HG03439 (cell line): ENCODE measurements around the gene GLTP.

ENCODE experiments used
- ATAC-seq: cut with Tn5 transposase; IDR thresholded peaks from one replicate; pipeline ENCODE4 v1.9.1; 2021; ENCODE audit warnings: mild to moderate bottlenecking, moderate library complexity; ENCODE audit not compliant: unreplicated experiment

GLTP gene

GRCh38 chr12:109822951-109823411 lies 57.4 kb downstream of the GLTP start:
- no peak for ATAC-seq

DNA sequence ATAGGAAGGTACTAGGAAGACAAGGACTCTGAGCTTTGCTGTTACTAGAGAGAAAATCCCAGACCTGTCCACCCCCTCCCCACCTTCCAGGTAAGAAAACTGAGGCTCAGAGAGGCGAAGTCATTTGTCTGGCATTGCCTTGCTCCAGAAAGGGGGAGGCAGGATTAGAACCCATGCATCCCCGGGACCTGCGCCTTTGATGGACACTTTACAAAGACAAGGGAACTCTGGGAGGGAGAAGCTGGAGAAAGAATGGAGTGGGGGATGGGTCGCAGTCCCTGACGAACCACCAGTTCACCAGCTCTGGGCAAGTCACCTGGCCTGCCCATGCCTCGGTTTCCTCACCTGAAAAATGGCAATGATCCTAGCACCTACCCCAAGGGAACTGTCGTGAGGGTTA lies 57.9 kb downstream of the GLTP start:
- no peak for ATAC-seq

GRCh38 chr12:109821968-109822367 lies 58.4 kb downstream of the GLTP start:
- no peak for ATAC-seq

DNA sequence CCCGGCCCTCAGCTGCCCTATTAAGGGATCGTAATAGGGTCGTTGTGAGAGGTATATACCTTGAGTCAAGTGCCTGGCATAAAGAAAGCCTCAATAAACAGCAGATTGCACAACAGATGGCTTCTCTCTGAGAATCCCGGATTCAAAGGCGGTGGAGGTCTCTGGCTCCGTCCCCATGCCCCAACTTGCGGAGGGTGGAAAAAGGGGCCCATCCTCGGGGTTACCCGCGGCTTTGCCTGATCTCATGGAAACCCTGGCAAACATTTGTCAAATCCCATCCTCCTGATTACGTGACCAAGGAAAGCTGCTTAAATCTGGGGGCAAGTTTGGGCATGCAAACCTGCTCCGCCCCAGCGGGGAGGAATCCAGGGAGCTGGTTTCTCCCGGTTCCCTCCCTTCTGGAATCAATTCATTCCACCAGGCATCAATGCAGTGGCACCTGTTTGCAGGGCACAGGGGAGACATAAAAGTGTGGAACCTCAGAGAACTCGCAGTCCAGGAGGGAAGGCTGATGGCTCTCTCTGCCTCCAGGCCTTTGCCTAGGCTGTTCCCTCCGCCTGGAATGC lies 59.4 kb downstream of the GLTP start:
- ATAC-seq, result no peak

DNA sequence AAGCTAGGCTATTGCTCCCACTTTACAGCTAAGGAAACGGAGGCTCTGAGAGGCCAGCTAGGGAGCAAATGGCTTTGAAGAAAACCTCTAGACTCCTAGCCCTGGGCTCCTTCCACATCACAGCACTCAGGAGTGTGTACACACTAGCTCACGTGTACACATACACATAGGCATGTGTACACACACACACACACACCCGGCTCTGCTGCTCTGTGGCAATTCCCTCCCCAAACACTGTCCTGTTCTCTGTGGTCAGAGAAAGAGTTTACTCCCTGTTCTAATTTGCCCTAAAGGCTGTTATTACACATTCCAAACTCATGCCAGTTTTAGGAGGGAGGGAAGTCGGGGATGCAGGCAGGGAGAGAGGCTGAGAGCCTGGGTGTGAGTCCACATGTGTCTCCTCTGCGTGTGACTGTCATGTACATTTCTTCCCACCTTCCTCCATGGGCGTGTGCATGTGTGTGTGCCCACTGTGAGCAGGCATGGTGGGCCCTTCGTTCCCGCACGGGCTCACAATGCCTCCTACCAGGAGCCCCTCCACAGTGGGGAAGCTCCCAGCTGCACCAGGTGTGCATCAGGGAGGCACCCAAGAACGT lies 61.3 kb downstream of the GLTP start:
- no peak for ATAC-seq

DNA sequence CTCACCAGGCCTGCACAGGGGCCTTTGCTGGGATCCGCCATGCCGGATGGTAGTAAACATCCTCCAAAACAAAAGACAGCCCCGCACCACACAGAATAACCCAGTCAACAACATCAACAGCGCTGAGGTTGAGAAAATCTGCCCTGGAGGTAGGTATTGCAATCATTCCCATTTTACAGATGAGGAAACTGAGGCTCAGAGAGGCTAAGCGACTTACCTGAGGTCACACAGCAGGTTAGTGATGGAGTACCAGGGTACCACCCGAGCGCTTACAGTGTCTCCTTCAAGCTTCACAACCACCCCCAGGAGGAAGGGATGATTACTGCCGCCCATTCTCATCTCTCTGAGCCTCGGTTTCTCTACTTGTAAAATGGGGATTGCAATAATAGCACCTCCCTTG lies 62.1 kb downstream of the GLTP start:
- ATAC-seq, result no peak

GRCh38 chr12:109817627-109818231 lies 62.6 kb downstream of the GLTP start:
- no peak for ATAC-seq

DNA sequence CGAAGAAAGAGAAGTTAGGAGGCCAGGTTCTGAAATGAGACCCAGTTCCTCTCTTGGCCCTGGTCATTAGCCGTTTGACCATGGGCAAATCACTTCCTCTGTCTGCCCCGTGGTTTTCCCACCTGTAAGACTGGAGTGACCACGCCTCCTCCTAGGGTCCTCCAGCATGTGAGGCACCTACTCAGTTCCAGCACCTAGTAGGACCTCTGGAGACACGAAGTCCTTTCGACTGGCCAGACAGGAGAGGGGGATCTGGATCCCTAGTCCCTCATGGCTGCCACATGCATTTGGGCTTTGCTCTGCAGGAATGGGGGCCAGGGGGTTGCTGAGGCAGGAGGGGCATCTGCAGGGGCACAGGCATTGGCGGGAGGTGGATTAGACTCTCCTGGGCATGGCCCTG lies 63.5 kb downstream of the GLTP start:
- ATAC-seq, result no peak

DNA sequence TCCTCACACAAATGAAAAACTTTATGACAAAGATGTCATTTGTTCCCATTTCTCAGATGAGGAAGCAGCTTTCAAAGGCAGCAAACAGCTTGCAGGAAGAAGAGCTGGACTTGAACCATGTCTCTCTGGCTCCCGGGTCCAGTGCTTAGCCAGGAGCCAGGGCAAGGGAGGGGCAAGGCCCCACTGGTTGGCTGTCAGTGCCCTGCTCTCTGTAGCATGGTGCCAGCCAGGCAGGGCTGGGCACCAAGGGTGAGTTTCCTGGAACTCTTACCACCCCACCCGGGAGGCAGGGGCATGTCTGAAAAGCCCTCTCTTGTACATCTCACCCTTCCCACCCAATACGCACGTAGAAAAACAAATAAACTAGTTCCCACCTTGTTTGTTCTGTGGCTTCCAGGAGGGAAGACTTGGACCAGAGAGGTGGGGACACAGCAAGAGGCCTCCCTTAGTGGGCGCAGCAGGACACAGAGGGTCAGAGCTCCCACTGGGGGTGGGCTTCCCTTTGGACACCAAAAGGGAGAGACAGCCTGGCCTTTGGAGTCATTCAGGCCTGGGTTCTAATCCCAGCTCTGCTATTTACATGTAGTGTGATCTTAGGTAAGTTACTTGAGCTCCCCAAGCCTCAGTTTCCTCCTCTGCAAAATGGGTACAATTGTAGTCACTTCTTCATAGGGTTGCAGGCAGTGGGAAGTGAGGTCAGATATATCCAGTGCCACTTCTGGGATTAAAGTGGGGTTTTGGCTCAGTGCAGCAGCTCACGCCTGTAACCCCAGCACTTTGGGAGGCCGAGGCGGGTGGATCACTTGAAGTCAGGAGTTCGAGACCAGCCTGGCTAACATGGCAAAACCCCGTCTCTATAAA lies 64.4 kb downstream of the GLTP start:
- no peak for ATAC-seq

DNA sequence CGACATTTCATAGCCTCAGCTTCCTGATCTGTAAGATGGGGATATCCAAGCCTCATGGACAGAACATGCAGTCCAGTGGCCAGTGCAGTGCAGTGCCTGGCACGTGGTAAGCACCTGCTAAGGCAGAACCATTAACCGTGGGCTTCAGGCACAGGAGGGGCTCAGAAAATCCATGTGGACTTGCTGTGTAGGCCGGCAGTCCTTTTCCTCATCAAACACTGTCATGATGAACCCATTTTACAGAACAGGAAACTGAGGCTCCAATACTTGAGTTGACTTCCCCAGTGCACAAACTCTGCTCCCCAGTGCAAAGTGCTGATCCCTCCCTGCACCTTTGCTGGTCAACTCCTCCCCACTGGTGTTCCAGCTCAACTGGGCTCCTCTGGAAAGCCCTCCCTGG lies 65.1 kb downstream of the GLTP start:
- ATAC-seq, result no peak

- no peak for ATAC-seq
Observed at GRCh38 chr12:109814600-109815150, 65.7 kb downstream of the GLTP start.

GRCh38 chr12:109813810-109814416 lies 66.4 kb downstream of the GLTP start:
- no peak for ATAC-seq

- no peak for ATAC-seq
Observed at GRCh38 chr12:109811624-109811995, 68.7 kb downstream of the GLTP start.

GRCh38 chr12:109810954-109811623 lies 69.3 kb downstream of the GLTP start:
- ATAC-seq, result no peak

DNA sequence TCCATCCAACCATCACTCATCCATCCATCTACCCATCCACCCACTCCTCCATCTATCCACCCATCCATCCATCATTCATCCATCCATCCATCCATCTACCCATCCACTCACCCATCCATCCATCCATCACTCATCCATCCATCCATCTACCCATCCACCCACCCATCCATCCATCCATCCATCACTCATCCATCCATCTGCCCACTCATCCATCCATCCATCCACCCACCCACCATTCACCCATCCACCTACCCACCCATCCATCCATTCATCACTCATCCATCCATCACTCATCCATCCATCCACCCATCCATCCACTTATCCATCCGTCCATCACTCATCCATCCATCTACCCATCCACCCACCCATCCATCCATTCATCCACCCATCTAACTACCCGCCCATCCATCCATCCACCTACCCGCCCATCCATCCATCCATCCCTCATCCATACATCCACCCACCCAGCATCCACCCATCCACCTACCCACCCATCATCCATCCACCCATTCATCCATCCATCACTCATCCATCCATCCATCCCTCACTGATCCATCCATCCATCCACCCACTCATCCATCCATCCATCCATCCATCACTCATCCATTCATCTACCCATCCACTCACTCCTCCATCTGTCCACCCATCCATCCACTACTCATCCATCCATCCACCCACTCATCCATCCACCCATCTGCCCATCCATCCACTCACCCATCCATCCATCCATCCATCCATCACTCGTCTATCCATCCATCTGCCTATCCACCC lies 71.3 kb downstream of the GLTP start:
- no peak for ATAC-seq

DNA sequence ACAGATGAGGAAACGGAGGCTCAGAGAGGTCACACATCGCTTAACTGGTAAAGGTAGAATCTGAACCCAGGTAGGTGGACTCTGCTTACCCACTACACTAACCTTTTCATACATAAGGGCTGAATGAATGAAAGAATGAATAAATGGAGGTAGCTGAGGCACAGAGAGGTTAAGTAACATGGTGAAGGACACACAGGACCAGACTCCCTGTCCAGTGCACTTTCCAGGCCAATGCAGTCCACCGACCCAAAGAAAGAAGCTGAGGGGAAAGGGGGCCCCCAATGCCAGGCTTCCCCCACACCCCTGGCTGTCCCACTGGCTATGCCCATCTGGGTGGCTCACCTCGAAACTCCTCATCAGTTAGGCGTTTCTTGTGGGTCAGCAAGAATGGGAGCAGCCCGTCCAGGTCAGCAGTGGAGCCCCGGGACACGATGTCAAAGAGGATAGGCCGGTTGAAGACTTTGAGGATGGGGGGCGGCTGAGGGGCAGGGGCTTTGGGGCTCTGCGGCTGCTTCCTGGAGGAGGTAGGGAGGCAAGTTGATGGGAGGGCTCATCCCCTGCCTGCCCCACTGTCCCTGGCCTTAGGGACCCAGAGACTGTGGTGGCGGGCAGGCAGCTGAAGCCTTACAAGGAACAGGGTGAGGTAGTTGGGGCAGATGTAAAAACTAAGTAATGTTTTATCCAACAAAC lies 72.2 kb downstream of the GLTP start:
- ATAC-seq, result no peak

GRCh38 chr12:109804820-109805761 lies 75.2 kb downstream of the GLTP start:
- ATAC-seq, result no peak

- no peak for ATAC-seq
Observed at GRCh38 chr12:109803678-109804077, 76.7 kb downstream of the GLTP start.
